NCI-H128 (cell line): ENCODE results near the gene SCAND1.
"Not testable (repeated sequence)": the region's sequence is repeated elsewhere in the genome, so short reads cannot be mapped to it uniquely, and the experiment has no call there.

Source experiments
- DNase-seq: peaks from one replicate; lab custom pipeline; 2025; ENCODE audit not compliant: unreplicated experiment; lab: John Stamatoyannopoulos, UW

The SCAND1 gene

DNA sequence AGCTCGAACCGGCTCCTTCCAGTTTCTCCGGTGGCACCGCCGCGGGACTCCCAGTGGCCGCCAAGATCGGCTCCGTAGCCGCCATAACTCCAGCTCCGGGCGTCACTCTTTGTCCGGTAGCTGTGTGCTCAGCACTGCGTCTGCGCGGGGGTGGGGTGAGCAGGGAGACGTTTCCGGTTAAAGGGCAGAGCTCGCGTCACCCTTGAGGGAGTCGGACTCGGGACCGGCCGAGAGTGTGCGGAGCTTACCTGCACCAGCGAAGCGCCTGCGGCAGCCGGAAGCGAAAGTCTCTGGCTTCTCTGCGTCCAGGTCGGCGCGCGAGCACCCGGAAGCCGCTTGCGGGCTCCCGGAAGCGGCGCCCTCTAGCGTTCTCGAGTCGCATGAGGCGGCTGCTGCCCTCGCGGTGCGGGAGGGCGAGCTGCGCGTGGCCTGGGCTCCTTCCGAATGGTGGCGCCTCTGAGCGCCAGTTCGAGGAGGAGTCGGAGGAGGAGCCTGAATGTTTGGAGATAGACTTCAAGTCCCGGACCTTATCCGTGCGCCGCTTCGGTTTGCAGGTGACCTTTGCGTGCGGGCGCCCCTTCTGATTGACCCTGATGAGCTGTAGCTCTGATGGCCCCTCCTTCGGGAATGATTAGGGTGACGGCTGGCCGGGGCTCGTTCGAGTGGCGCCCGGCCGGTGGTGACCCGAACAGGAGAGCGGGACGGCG, at the start of gene SCAND1:
Gene SCAND1, minus strand, starts transcription at position 303 of the 707 bp plus-strand sequence. Its CDS starts 218 bp downstream, at position 85.
- peak; percentile 94 for DNase-seq

DNA sequence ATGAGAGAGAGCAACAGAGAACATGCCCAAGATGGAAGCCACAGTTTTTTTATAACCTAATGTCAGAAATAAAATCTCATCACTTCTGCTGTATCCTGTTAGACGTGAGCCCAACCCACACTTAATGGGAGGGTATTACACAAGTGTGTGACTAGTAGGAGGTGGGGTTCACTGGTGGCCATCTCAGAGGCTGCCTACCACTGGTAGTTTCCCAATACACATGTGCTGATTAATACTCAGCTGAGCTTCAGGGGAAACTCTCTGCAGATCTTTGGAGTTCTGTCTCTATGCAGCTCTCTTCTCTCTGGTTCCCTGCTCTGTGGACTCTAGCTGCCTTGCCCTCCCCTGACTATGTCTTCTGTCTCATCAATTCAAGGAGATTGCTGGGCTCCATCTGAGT, 49.7 kb upstream of the SCAND1 start:
- no peak for DNase-seq

- DNase-seq, result no peak
Observed at GRCh38 chr20:36002855-36003254, 48.6 kb upstream of the SCAND1 start.

GRCh38 chr20:36001331-36001730, 47.0 kb upstream of the SCAND1 start:
- not testable (repeated sequence) for DNase-seq

DNA sequence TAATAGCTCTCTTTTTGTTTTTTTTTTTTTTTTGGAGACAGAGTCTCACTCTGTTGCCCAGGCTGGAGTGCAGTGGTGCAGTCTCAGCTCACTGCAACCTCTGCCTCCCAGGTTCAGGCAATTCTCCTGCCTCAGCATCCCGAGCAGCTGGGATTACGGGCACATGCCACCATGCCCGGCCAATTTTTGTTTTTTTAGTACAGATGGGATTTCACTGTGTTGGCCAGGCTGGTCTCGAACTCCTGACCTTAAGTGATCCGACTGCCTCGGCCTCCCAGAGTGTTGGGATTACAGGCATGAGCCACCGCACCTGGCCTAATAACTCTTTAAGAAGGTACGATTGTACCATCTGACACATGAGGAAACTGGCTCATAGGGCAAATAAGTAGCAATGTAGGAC, 42.2 kb upstream of the SCAND1 start:
- DNase-seq, result not testable (repeated sequence)

DNA sequence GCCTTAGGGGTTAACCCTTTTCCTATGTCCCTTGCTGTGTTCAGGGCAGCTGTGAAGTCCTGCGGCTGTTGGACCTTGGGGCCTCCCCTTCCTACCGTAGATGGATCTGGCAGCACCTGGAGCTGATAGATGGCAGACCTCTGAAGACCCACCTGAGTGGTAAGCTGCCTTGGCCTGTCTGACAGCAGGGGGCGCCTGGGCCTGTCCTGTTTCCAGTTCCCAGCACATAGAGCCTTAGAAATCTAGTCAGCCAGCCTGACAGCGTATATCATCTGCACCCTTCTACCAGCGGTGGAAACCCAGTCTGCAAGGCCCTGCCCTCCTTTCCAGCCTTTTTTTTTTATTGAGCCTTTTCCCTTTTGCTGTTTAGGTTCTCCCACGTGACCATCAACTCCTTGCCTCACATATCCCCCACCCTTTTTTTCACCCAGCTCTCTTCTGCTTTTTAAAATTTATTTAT, 40.7 kb upstream of the SCAND1 start:
- peak; percentile 46 for DNase-seq

GRCh38 chr20:35992713-35993335, 38.5 kb upstream of the SCAND1 start:
- peak; percentile 18 for DNase-seq

DNA sequence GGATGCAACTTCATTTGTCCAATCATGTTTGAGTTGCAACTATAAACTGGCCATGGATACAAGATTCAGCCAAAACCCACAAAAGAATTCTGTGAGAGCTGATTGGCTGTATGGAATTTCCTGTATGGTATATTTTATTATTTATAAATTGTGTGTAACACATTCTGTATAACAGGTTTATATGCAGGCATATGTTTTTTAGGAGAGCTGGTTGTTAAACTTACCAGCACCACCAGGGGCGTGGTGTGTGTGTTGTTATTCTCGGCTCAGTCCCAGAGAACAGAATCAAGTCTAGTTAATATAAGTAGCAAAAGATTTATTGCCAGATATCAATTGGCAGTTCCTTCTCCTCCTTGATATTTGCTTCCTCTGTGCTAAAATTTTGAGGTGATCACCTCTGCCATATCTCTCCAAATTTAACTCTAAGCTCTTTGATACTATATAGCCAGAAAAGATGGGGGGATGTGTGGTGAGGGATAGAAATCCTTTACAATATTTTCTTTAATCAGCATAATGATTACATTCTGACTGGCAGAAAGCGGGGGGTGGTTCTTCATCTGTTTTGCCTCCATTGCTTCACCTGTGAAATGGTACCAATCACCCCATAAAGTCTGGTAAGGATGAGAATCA, 37.0 kb upstream of the SCAND1 start:
- DNase-seq, result no peak

- no peak for DNase-seq
Observed at GRCh38 chr20:35988910-35989463, 34.7 kb upstream of the SCAND1 start.

- no peak for DNase-seq
Observed at GRCh38 chr20:35985806-35986205, 31.5 kb upstream of the SCAND1 start.

GRCh38 chr20:35984382-35984781, 30.1 kb upstream of the SCAND1 start:
- no peak for DNase-seq

GRCh38 chr20:35981969-35982368, 27.7 kb upstream of the SCAND1 start:
- no peak for DNase-seq

GRCh38 chr20:35979544-35979943, 25.2 kb upstream of the SCAND1 start:
- DNase-seq, result no peak

DNA sequence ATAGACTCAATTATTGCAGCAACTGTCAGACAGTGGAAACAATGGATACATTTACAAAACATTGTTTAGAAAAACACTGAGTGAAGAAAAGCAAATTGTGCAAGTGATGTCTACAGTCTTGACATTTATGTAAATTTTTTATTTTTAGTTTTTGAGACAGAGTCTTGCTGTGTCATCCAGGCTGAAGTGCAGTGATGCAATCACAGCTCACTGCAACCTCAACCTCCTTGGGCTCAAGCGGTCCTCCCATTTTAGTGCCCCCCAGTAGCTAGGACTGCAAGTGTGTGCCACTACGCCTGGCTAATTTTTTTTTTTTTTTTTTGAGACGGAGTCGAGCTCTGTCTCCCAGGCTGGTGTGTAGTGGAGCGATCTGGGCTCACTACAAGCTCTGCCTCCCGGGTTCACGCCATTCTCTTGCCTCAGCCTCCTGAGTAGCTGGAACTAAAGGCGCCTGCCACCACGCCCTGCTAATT, 23.8 kb upstream of the SCAND1 start:
- DNase-seq, result no peak

DNA sequence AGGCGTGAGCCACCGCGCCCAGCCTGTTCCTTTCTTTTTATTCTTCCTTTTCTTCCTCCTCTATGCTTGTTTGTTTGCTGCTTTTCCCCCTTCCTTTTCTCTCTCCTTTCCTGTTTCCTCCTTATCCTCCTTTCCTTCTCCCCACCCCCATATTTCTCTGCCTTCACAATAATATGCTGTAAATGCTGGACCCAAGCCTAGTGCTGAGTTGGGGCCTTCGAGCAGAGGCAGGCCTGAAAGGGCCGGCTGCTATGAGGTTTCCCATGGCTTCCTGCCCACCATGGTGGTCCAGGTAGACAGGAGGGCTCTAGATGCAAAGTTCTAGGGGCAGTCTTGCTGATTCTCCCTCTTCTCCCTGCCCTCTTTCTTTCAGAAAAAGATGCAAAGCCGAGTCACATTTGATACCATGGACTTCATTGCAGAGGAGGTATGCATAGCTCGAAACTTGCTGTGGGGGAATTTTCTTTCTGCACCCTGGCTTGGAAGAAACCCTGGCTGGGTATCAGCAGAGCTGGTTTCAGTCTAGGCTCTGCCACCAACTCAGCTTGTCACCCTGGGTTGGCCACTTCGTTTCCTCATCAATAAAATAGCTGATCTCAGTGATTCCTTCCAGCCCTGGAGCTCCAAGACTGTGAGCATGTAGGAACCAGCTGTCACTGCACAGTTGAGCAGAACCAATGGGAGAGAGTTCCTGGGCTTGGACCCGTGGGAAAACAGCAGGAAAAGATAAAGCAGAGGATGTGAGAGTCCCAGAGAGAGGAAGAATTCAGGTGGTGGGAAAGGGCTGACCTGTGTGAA, 21.5 kb upstream of the SCAND1 start:
- DNase-seq, result no peak

GRCh38 chr20:35974256-35974655, 20.0 kb upstream of the SCAND1 start:
- DNase-seq, result no peak

- DNase-seq, result no peak
Observed at GRCh38 chr20:35972462-35972861, 18.2 kb upstream of the SCAND1 start.

DNA sequence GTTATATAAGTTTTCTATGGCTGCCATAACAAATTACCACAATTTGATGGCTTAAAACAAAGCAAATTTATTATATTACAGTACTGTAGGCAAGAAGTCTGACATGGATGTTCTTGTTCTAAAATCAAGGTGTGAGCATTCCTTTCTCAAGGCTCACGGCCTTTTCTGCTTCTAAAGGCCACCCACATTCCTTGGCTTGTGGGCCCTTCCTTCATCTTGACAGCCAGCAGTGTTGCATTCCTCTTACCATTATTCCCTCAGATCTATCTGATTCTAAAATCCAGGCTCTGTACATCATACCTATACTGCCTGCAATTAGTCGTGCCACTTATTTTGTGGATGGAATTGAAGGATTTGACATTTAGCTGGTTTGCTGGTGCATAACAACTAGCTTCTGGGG, 17.7 kb upstream of the SCAND1 start:
- DNase-seq, result no peak

- DNase-seq, result no peak
Observed at GRCh38 chr20:35968930-35969329, 14.6 kb upstream of the SCAND1 start.

DNA sequence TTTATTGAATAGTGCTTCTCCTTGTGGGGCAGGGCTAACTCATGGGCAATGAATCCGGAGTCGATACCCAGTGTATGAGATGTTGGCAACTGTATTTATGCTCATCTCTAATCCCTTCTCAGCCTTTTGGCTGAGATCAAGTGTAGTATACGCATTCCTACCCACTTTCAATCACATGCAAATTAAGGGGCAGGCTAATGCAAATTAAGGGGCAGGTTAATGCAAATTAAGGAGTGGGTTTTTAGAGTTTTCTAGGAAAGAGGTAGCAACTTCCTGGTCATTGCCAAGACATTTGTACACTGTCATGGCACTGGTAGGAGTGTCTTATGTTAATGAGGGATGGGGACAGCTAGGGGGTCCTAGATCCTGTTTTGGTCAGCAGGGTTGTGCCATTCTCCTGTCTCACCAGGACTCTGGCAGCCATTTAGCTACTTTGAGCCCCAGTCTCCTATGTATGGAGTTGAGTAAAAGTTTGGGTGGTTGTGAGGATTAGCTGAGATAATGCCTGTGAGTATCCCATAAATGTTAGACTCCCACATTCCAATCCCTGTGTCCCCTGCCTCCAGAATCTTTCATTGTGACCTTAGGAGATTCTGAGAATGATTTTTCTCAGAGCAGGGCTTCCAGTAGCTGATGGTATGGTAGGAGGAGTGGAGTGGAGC, 13.8 kb upstream of the SCAND1 start, which contains the start of gene CNBD2:
Gene CNBD2, plus strand, starts transcription at position 612 of the 662 bp plus-strand sequence. CDS start 173 bp downstream, outside the sequence.
- DNase-seq, result no peak
